Activated naive CD8-positive, alpha-beta T cell (primary cell): Measurements from ENCODE around the gene FNBP1.
"Not testable (repeated sequence)": the region's sequence is repeated elsewhere in the genome, so short reads cannot be mapped to it uniquely, and the experiment has no call there.

Experiments used
- H3K27ac Mint-ChIP-seq: one replicate; pipeline ENCODE4 v1.8.0; 2021; ENCODE audit warnings: mixed read lengths
- H3K27me3 Mint-ChIP-seq: one replicate; pipeline ENCODE4 v1.8.0; 2021; ENCODE audit warnings: mixed read lengths
- H3K36me3 Mint-ChIP-seq: one replicate; pipeline ENCODE4 v1.8.0; 2021; ENCODE audit warnings: mixed read lengths
- H3K4me1 Mint-ChIP-seq: one replicate; pipeline ENCODE4 v1.8.0; 2021; ENCODE audit warnings: low read depth, mixed read lengths
- H3K4me3 Mint-ChIP-seq: one replicate; pipeline ENCODE4 v1.8.0; 2021; ENCODE audit warnings: mild to moderate bottlenecking, mixed read lengths
- H3K9me3 Mint-ChIP-seq: one replicate; pipeline ENCODE4 v1.8.0; 2021; ENCODE audit warnings: low read depth, mixed read lengths

The FNBP1 gene

GRCh38 chr9:129997706-129998105 lies 45.3 kb downstream of the FNBP1 start:
- not testable (repeated sequence) for H3K9me3 Mint-ChIP-seq, H3K27me3 Mint-ChIP-seq, H3K4me3 Mint-ChIP-seq
- Mint-ChIP-seq H3K27ac (peak overlapping the region; percentile 88), H3K36me3 (peaks cover 15% of the 10 kb centered on the region), H3K4me1 (peaks cover 73% of the 10 kb centered on the region)

- Mint-ChIP-seq H3K27me3 (no peaks in the 10 kb centered on the region), H3K9me3 (no peaks in the 10 kb centered on the region), H3K27ac (peak overlapping the region; percentile 99), H3K36me3 (peaks cover 13% of the 10 kb centered on the region), H3K4me1 (peaks cover 78% of the 10 kb centered on the region), H3K4me3 (peak overlapping the region; percentile 85)
These were observed 46.7 kb downstream of the FNBP1 start for GRCh38 chr9:129996161-129996830.

- Mint-ChIP-seq H3K9me3 (no peaks in the 10 kb centered on the region), H3K36me3 (peaks cover 14% of the 10 kb centered on the region), H3K27ac (peak overlapping the region; percentile 99), H3K27me3 (no peaks in the 10 kb centered on the region), H3K4me3 (peak overlapping the region; percentile 85), H3K4me1 (peaks cover 77% of the 10 kb centered on the region)
These were observed 47.4 kb downstream of the FNBP1 start for GRCh38 chr9:129995409-129996160.

- peaks cover 19% of the 10 kb centered on the region for H3K36me3 Mint-ChIP-seq
These were observed 48.1 kb downstream of the FNBP1 start for GRCh38 chr9:129994882-129995281.

GRCh38 chr9:129991139-129991538 lies 51.9 kb downstream of the FNBP1 start:
- Mint-ChIP-seq H3K27ac (peak overlapping the region; percentile 99), H3K4me3 (peak overlapping the region; percentile 76), H3K4me1 (peaks cover 77% of the 10 kb centered on the region), H3K36me3 (peaks cover 26% of the 10 kb centered on the region)
- not testable (repeated sequence) for H3K9me3 Mint-ChIP-seq, H3K27me3 Mint-ChIP-seq

More at GRCh38 chr9:129994882-129995281, 48.1 kb downstream of the FNBP1 start:
- no peaks in the 10 kb centered on the region for H3K9me3 Mint-ChIP-seq
- H3K27ac Mint-ChIP-seq: peak overlapping the region; percentile 99
- H3K27me3 Mint-ChIP-seq: no peaks in the 10 kb centered on the region
- H3K4me1 Mint-ChIP-seq: peaks cover 76% of the 10 kb centered on the region
- peak overlapping the region; percentile 85 for H3K4me3 Mint-ChIP-seq

- H3K27me3 Mint-ChIP-seq: no peaks in the 10 kb centered on the region
- peaks cover 74% of the 10 kb centered on the region for H3K4me1 Mint-ChIP-seq
- peaks cover 22% of the 10 kb centered on the region for H3K36me3 Mint-ChIP-seq
- H3K27ac Mint-ChIP-seq: peak overlapping the region; percentile 99
- no peaks in the 10 kb centered on the region for H3K9me3 Mint-ChIP-seq
- H3K4me3 Mint-ChIP-seq: peak overlapping the region; percentile 76
These were observed 52.5 kb downstream of the FNBP1 start for GRCh38 chr9:129990269-129991010.

- Mint-ChIP-seq H3K4me3 (peak overlapping the region; percentile 70), H3K27me3 (no peaks in the 10 kb centered on the region), H3K27ac (peak overlapping the region; percentile 99), H3K9me3 (no peaks in the 10 kb centered on the region), H3K36me3 (peaks cover 27% of the 10 kb centered on the region), H3K4me1 (peaks cover 74% of the 10 kb centered on the region)
These were observed 53.2 kb downstream of the FNBP1 start for GRCh38 chr9:129989740-129990139.

- no peaks in the 10 kb centered on the region for H3K27me3 Mint-ChIP-seq
- H3K4me3 Mint-ChIP-seq: peak overlapping the region; percentile 70
- no peaks in the 10 kb centered on the region for H3K9me3 Mint-ChIP-seq
- H3K27ac Mint-ChIP-seq: peak overlapping the region; percentile 99
- peaks cover 28% of the 10 kb centered on the region for H3K36me3 Mint-ChIP-seq
- H3K4me1 Mint-ChIP-seq: peaks cover 75% of the 10 kb centered on the region
These were observed 53.7 kb downstream of the FNBP1 start for GRCh38 chr9:129989362-129989708.

- Mint-ChIP-seq H3K27ac (peak overlapping the region; percentile 99), H3K4me3 (peak overlapping the region; percentile 70), H3K36me3 (peaks cover 24% of the 10 kb centered on the region), H3K4me1 (peaks cover 76% of the 10 kb centered on the region), H3K27me3 (no peaks in the 10 kb centered on the region), H3K9me3 (no peaks in the 10 kb centered on the region)
These were observed 54.2 kb downstream of the FNBP1 start for GRCh38 chr9:129988607-129989361.

GRCh38 chr9:129987941-129988340 lies 55.0 kb downstream of the FNBP1 start:
- no peaks in the 10 kb centered on the region for H3K27me3 Mint-ChIP-seq
- H3K4me1 Mint-ChIP-seq: peaks cover 81% of the 10 kb centered on the region
- peaks cover 24% of the 10 kb centered on the region for H3K36me3 Mint-ChIP-seq
- no peaks in the 10 kb centered on the region for H3K9me3 Mint-ChIP-seq
- H3K4me3 Mint-ChIP-seq: peak overlapping the region; percentile 36
- peak overlapping the region; percentile 99 for H3K27ac Mint-ChIP-seq

GRCh38 chr9:129987047-129987446 lies 55.9 kb downstream of the FNBP1 start:
- peak overlapping the region; percentile 39 for H3K4me3 Mint-ChIP-seq
- H3K27me3 Mint-ChIP-seq: no peaks in the 10 kb centered on the region
- H3K36me3 Mint-ChIP-seq: peaks cover 24% of the 10 kb centered on the region
- H3K4me1 Mint-ChIP-seq: peaks cover 83% of the 10 kb centered on the region
- H3K27ac Mint-ChIP-seq: peak overlapping the region; percentile 99
- no peaks in the 10 kb centered on the region for H3K9me3 Mint-ChIP-seq

GRCh38 chr9:129984589-129984988 lies 58.4 kb downstream of the FNBP1 start:
- H3K4me3 Mint-ChIP-seq: peak overlapping the region; percentile 9
- H3K9me3 Mint-ChIP-seq, H3K27me3 Mint-ChIP-seq: not testable (repeated sequence)
- H3K4me1 Mint-ChIP-seq: peaks cover 75% of the 10 kb centered on the region
- H3K36me3 Mint-ChIP-seq: peaks cover 21% of the 10 kb centered on the region
- peak overlapping the region; percentile 83 for H3K27ac Mint-ChIP-seq

- Mint-ChIP-seq H3K4me3 (no peak overlapping the region), H3K27me3 (no peaks in the 10 kb centered on the region), H3K4me1 (peaks cover 72% of the 10 kb centered on the region), H3K36me3 (peaks cover 20% of the 10 kb centered on the region), H3K27ac (peak overlapping the region; percentile 81), H3K9me3 (no peaks in the 10 kb centered on the region)
These were observed 59.1 kb downstream of the FNBP1 start for GRCh38 chr9:129983891-129984290.

GRCh38 chr9:129981180-129981907 lies 61.6 kb downstream of the FNBP1 start:
- no peaks in the 10 kb centered on the region for H3K27me3 Mint-ChIP-seq
- no peak overlapping the region for H3K4me3 Mint-ChIP-seq
- peaks cover 57% of the 10 kb centered on the region for H3K4me1 Mint-ChIP-seq
- H3K27ac Mint-ChIP-seq: peak overlapping the region; percentile 65
- H3K36me3 Mint-ChIP-seq: peaks cover 22% of the 10 kb centered on the region
- no peaks in the 10 kb centered on the region for H3K9me3 Mint-ChIP-seq
